ENCODE results near the gene CYTH1.

The CYTH1 gene

DNA sequence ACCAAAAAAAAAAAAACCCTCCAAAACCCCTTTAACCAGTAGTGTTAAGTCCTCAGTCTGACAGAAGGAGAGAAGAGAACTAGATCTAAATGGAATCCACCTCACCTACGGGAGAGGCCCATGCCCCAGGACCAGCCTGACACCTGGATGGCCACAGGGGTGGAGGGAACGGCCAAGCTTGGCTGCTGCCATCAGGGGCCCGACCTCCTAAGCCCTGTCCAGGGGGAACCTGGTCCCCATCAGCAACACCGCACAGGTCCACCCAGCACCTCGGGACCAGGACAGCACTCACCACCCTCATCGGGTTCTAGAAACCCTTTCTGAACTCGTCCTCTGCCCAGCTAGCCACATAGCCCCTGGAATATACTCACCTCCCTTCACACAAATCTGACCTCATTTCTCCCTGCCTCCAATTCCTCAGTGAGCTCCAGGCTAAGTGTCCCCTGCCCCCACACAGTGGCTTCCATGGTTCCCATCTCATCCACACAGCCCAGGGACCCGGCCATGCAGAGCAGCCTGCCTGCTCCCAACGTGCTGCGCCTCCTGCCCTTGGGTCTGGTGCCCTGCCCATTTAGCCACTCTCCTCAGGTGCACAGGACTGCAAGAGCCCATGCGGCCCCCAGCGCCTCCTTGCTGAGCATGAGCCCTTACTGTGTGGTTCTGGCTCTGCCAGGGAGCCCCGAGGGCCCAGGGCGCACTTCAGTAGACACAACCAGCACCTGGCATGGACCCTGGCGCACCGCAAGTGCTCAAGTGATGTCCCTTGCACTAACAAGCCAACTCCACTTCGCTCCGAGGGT, 18.3 kb upstream of the CYTH1 start:
- TF ChIP-seq, protein P1, sequence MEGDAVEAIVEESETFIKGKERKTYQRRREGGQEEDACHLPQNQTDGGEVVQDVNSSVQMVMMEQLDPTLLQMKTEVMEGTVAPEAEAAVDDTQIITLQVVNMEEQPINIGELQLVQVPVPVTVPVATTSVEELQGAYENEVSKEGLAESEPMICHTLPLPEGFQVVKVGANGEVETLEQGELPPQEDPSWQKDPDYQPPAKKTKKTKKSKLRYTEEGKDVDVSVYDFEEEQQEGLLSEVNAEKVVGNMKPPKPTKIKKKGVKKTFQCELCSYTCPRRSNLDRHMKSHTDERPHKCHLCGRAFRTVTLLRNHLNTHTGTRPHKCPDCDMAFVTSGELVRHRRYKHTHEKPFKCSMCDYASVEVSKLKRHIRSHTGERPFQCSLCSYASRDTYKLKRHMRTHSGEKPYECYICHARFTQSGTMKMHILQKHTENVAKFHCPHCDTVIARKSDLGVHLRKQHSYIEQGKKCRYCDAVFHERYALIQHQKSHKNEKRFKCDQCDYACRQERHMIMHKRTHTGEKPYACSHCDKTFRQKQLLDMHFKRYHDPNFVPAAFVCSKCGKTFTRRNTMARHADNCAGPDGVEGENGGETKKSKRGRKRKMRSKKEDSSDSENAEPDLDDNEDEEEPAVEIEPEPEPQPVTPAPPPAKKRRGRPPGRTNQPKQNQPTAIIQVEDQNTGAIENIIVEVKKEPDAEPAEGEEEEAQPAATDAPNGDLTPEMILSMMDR (IDR thresholded peaks at IDR 0.05; ENCODE audit: low read length, missing control alignments) = no peak
- DNase-seq (ENCODE audit: low read depth) = no peak
- H3K4me3 ChIP-seq (replicated peaks; ENCODE audit: low read depth, low read length) = no peak overlapping the region

DNA sequence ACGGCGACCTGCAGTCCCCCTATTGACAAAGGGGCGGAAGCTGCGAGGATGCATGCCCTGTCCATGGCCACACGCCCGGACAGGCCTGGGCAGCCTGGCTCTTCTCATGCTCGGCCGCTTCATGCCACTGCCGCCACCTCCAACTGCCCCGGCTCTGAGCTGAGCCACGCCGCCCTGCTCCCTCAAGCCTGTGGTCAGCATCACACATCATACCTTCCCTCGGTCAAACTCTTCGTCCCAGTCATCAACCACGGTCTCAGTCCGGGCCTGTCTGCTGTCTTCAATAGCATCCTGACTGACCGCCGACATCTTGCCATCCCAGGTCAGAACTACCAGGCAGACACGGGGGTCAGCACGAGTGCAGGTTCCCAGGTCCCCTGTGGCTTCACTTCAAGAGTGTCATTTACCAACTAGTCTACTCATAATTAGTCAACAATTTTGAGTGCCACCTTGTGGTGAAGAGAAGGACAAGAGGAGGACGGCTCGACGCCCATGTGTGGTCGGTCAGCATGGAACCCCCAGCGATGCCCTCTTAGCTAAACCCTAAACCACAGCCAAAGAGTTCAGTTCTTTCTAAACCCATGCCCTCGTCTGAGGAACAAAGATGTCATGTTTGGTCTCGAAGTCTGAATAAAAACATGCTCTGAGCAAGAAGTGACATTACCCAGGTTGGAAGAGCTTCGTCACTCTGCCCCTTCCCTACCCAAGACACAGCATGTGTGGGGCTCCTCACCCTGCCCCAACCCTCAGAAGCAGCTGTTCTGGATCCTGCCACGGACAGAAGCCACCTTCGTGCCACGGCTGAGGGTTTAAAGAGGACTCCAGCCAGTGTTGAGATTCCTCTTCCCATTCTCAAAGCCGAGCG, 16.9 kb upstream of the CYTH1 start:
- peak; percentile 50 for DNase-seq (ENCODE audit: low read depth)
- no peak overlapping the region for H3K4me3 ChIP-seq (replicated peaks; ENCODE audit: low read depth, low read length)
- TF ChIP-seq, protein P1 (IDR thresholded peaks at IDR 0.05; ENCODE audit: low read length, missing control alignments) = peak; percentile 44

DNA sequence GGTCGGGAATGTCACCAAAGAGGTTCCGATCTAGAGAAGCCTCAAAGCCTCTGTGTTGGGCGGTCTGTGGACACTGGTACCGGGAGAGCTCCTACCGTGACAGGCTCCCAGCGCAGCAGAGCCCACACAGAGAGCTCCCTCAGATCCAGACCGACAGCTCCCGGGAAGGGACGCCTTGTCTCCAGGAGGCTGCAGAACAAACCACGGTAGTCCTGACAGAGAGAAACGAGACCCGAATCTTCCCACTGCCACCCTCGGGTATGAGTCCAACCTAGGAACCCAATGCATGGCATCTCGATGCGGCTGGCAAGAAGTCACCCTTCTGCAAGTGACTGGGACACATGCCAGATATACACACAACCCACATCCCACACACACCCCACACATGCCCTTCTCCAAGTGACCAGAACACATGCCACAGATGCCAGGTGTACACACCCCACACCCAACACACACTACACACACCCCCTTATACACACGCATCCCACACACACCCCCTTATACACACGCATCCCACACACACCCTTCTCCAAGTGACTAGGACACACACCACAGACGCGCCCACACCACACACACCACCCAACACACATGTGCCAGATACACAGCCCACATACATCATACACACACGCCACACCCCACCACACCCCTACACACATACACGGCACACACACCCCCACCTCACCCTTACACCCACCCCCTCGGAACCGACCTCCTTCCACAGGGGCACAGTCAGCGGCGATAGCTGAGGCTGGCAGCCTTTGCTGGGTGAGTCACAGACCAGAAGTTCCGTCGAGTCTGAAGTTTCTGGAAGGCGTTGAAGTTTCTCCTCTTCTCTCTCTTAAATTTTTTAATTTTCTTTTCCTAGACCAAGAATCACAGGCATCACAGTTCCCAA, 15.9 kb upstream of the CYTH1 start:
- no peak overlapping the region for H3K4me3 ChIP-seq (replicated peaks; ENCODE audit: low read depth, low read length)
- DNase-seq (ENCODE audit: low read depth) = no peak
- TF ChIP-seq, protein P1 (IDR thresholded peaks at IDR 0.05; ENCODE audit: low read length, missing control alignments) = no peak

DNA sequence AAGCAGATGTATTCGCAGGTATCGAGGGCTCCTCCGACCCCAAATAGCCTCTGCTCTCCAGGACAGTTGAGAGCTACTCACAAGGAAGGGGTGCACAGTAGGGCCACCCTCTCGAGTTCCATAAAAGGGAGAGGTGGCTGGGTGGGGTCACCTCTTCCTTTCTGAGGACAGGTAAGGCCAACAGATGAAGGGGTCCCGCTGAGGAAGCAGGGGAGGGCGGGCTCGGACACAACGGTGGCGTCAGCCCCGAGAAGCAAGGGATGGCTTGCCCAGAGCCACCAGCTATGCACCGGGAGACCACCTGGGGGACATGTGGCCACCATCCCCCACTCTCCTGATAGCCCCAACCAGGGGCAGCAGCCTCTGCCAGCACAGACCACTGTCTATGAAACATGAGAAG, 15.1 kb upstream of the CYTH1 start:
- TF ChIP-seq, protein P1 (IDR thresholded peaks at IDR 0.05; ENCODE audit: low read length, missing control alignments) = no peak
- no peak for DNase-seq (ENCODE audit: low read depth)
- no peak overlapping the region for H3K4me3 ChIP-seq (replicated peaks; ENCODE audit: low read depth, low read length)

DNA sequence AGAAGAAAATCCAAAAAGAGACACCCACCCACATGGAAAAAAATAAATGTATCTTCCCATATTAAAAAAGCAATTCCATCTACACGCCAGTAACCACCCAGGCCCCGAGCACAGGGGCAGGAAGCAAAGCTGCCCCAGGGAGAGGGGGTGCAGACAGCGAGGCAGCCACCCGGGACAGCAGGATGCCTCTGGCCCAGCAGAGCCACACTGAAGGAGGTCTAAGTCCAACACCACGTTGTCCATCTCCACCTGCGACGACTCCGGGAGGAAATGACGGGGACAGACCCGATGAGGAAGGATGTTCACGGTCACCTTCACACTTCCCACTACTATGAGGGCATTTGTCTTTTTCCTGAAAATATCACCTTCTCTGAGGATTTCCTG, 14.4 kb upstream of the CYTH1 start:
- TF ChIP-seq, protein P1 (IDR thresholded peaks at IDR 0.05; ENCODE audit: low read length, missing control alignments) = no peak
- no peak overlapping the region for H3K4me3 ChIP-seq (replicated peaks; ENCODE audit: low read depth, low read length)

DNA sequence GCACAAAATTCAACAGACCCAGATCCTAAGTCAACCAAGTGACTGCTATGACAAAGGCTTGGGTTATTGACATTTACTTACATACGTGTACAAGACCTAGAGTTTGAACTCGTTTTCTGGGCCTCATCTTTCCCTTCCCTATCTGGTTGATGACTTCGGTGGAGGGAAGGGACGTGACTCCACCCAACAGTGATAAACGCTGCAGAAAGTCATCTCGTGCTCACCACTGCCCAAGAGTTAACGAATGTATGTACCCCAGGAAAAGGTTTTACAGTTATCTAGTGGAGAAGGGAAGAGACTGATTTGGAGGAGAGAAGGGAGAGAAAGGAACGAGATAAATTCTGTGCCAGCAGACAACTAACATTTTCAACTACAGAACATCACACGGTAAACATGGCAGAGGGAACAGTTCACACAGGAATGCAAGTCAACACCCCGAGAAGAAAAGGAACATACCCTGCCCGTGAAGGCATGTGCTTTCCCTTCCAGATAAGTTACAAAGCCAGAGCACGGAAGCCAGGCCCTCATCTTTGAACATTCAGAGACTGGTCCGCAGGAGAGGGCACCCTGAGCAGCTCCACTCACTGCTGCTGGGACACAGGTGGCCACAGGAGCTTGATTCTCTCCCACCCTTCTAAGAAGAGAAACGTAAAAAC, 13.9 kb upstream of the CYTH1 start:
- no peak for DNase-seq (ENCODE audit: low read depth)
- no peak overlapping the region for H3K4me3 ChIP-seq (replicated peaks; ENCODE audit: low read depth, low read length)
- TF ChIP-seq, protein P1 (IDR thresholded peaks at IDR 0.05; ENCODE audit: low read length, missing control alignments) = no peak

More for the DNA sequence above, 14.4 kb upstream of the CYTH1 start:
- no peak for DNase-seq (ENCODE audit: low read depth)

Measured in fibroblast of pulmonary artery (primary cell).